ENCODE measurements around the gene TLK2.

TLK2 gene

DNA sequence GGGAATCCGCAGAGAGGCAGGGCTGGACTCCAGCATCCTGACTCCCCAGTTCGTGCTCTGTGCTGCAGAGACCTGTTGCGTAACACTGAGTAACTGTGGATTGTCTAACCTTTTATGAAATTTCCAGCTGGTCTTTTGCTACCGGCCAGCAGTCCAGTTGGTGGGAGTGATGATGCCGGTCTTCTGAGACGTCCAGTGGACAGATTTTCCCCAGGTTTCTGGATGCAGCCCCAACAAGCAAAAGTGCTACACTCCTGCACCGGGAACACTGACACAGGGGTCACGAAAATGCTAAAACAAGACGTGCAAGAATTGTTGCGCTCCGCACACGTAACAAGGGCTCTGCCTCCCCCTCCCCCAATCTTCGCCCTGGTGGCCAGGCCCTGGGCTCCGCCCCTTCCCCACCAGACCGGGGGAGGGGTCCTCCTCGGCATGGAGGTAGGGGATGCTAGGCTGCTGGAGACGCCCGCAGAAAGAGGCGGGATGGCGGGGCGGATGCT lies 148.1 kb downstream of the TLK2 start:
- peak overlapping the region; percentile 38 for H3K4me3 ChIP-seq (ENCODE audit: low read depth, low read length)
- no peak for DNase-seq (ENCODE audit: low read depth)
- TF ChIP-seq, protein P1, sequence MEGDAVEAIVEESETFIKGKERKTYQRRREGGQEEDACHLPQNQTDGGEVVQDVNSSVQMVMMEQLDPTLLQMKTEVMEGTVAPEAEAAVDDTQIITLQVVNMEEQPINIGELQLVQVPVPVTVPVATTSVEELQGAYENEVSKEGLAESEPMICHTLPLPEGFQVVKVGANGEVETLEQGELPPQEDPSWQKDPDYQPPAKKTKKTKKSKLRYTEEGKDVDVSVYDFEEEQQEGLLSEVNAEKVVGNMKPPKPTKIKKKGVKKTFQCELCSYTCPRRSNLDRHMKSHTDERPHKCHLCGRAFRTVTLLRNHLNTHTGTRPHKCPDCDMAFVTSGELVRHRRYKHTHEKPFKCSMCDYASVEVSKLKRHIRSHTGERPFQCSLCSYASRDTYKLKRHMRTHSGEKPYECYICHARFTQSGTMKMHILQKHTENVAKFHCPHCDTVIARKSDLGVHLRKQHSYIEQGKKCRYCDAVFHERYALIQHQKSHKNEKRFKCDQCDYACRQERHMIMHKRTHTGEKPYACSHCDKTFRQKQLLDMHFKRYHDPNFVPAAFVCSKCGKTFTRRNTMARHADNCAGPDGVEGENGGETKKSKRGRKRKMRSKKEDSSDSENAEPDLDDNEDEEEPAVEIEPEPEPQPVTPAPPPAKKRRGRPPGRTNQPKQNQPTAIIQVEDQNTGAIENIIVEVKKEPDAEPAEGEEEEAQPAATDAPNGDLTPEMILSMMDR (IDR thresholded peaks at IDR 0.05; ENCODE audit: control insufficient read depth, extremely low read depth, insufficient read depth), result no peak

GRCh38 chr17:62627219-62627903 lies 148.7 kb downstream of the TLK2 start, which contains the start of gene MRC2:
Gene MRC2 (plus strand): TSS chr17:62627670. CDS start chr17:62627803, 133 bp downstream.
- peak within 1 kb of the TSS; percentile 38 for H3K4me3 ChIP-seq (ENCODE audit: low read depth, low read length)
- DNase-seq (ENCODE audit: low read depth), result no peak
- TF ChIP-seq, protein P1 (IDR thresholded peaks at IDR 0.05; ENCODE audit: control insufficient read depth, extremely low read depth, insufficient read depth), result no peak

DNA sequence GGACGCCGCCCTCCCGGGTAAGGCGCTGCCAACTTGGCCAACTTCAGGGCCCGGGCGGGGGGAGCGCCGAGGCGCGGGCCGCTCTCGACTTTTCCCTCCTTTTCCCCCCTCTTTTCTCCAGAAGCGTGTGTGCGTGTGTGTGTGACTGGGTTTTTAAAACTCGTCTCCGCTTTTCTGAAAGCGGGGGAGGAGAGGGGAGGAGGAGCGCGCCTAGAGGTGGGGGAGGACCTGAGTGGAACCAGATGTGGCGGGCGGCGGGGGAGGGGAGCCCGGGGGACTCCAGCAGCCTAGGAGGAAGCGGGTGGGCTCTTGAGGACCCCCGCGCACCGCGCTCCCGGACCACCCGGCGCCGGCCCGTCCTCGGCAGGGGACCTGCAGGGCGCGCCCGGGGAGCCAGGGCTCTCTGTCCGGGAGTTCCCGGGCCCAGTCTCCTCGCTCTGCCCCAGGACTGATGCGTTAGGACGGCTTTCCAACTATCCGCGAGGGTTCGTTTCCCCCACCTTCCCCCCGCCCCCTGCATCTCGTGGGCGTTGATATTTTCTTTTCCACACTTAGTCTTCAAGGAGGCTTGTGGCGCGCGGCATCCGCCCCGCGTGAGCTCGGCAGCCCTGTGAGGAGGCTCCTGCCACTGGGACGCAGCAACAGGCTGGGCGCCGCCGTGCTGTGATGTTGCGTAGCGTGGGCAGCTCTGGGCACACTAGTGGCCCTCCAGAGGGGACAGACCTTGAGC lies 149.4 kb downstream of the TLK2 start:
- H3K4me3 ChIP-seq (ENCODE audit: low read depth, low read length), result no peak overlapping the region
- DNase-seq (ENCODE audit: low read depth), result no peak
- TF ChIP-seq, protein P1 (IDR thresholded peaks at IDR 0.05; ENCODE audit: control insufficient read depth, extremely low read depth, insufficient read depth), result no peak

DNA sequence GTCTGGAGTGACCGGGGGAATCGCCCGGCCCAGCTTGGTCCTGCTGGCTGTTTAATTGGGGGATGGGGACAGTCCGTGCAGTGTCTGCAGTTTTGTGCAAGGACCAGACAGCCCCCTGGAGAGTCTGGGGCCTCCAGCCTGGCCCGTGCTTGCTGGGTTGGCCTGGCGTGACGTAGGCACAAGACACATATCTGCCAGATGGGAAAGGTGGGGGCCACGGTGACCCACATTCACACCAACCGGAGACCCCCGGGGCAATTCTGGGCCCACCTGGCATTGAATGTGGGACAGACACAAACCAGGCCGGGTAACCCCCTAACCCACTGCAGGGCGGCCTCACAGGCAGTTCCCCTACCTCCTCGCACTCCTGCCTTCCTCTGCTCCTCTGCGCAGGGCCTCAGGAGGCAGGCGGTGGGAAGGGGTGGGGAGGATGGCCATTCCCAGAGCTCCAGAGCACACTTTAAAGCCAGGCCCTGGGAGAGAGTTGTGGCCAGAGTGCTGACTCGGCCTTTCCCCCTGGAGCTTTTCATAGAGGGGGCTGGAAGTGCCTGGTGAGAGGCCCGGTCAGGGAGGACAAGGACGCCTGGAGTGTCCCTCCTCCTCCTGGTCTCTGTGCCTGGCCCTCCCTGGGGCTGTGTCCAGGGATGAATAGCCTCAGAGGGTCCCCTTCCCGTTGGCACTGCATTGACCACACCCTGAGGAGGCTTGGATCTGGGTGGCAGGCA lies 150.4 kb downstream of the TLK2 start:
- DNase-seq (ENCODE audit: low read depth), result no peak
- no peak overlapping the region for H3K4me3 ChIP-seq (ENCODE audit: low read depth, low read length)
- TF ChIP-seq, protein P1 (IDR thresholded peaks at IDR 0.05; ENCODE audit: control insufficient read depth, extremely low read depth, insufficient read depth), result no peak

DNA sequence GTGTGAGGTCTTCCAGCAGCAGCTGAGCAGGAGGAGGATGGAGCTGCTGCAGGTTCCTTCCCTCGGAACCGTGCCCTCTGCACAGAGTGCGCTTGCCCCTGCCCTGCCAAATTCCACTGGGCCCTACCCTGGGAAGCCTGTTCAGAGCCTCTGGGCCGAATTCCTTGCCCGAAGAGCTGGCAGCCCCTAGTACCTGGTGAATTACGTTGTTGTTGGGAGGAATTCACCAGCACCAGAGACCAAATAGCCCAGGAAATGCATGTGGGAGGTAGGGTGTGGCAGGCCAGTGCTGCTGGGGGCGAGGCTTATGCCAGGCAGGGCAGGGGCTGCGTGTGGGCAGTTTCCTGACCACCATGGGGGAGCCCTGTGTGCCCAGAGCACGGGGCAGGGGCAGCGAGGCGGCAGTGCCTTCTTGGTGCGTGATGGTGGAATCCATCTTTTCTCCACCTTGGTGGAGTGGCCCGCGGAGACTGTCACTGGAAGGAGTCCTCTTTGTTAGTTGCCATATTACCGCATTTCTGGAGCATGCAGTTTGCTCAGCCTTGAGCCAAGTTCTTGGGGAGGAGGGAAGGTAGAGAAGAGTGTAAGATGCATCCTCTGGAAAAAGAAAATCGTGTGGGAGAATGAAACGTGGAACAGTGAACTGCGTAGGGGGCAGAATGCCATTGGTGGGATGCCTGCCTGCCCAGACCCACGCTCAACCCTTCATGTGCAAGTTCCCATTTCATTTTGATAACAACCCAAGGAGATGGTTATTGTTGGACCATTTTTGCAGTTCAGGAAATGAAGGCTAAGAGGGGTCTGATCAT lies 151.1 kb downstream of the TLK2 start:
- no peak overlapping the region for H3K4me3 ChIP-seq (ENCODE audit: low read depth, low read length)
- no peak for DNase-seq (ENCODE audit: low read depth)
- TF ChIP-seq, protein P1 (IDR thresholded peaks at IDR 0.05; ENCODE audit: control insufficient read depth, extremely low read depth, insufficient read depth), result no peak

Measured in LNCaP clone FGC (cell line).